Measurements from ENCODE around the gene AIRE. TPM values are rescaled to one million over a fixed set of nuclear protein-coding genes. Genes with fewer than 3 reads are reported as not detected.

Gene AIRE
- total and polyA plus RNA-seq, 2 donors (not counting 1 experiment from before 2014, with no cell fraction given): not detected

GRCh38 chr21:44306936-44307704 is 21.4 kb downstream of the AIRE start:
- Histone ChIP-seq H3K4me3 (replicated peaks in 1 of 4; ENCODE audit: control extremely low read depth in 1 of 4, insufficient read depth in 1 of 4, low read depth in 3 of 4, low read length in 4 of 4) (no peak overlapping the region), H3K27me3 (ENCODE audit: control insufficient read depth, insufficient read depth, low read length) (no peaks in the 10 kb centered on the region), H3K79me2 (ENCODE audit: control insufficient read depth, insufficient read depth, low read length) (peaks cover 15% of the 10 kb centered on the region), H3K4me1 (ENCODE audit: control insufficient read depth, extremely low read depth, insufficient read depth, low read length) (no peaks in the 10 kb centered on the region), H3K9ac (ENCODE audit: insufficient read depth, low read length) (no peak overlapping the region), H3K36me3 (ENCODE audit: control insufficient read depth, insufficient read depth, low read length) (peaks cover 7% of the 10 kb centered on the region), H4K20me1 (ENCODE audit: control insufficient read depth, extremely low read depth, insufficient read depth, low read length) (no peaks in the 10 kb centered on the region), H2AFZ (ENCODE audit: low read length) (no peak overlapping the region), H3K9me3 (ENCODE audit: control insufficient read depth, insufficient read depth, low read depth, low read length) (no peaks in the 10 kb centered on the region), H3K4me2 (ENCODE audit: extremely low read depth, insufficient read depth, low read length) (no peak overlapping the region), H3K27ac (ENCODE audit: insufficient read depth, low read length) (no peak overlapping the region)
- peak in 1 of 2 donors; percentile 46 for DNase-seq (ENCODE audit: low read depth in 2 of 2)
- TF ChIP-seq CTCF (conservative IDR thresholded peaks at IDR 0.05 in 1 of 2, IDR thresholded peaks at IDR 0.05 in 1 of 2; ENCODE audit: low read depth in 1 of 2, low read length in 2 of 2): no peak
- TF ChIP-seq EZH2 (IDR thresholded peaks at IDR 0.05; ENCODE audit: low read length, missing control alignments): no peak

GRCh38 chr21:44310628-44311507 is 25.2 kb downstream of the AIRE start:
- no peak overlapping the region for H2AFZ ChIP-seq (ENCODE audit: low read length)
- H3K4me1 ChIP-seq (ENCODE audit: control insufficient read depth, extremely low read depth, insufficient read depth, low read length): no peaks in the 10 kb centered on the region
- H3K9me3 ChIP-seq (ENCODE audit: control insufficient read depth, insufficient read depth, low read depth, low read length): no peaks in the 10 kb centered on the region
- H3K27ac ChIP-seq (ENCODE audit: insufficient read depth, low read length): no peak overlapping the region
- H3K4me2 ChIP-seq (ENCODE audit: extremely low read depth, insufficient read depth, low read length): no peak overlapping the region
- no peaks in the 10 kb centered on the region for H3K27me3 ChIP-seq (ENCODE audit: control insufficient read depth, insufficient read depth, low read length)
- DNase-seq (ENCODE audit: low read depth in 2 of 2): no peak
- no peaks in the 10 kb centered on the region for H4K20me1 ChIP-seq (ENCODE audit: control insufficient read depth, extremely low read depth, insufficient read depth, low read length)
- TF ChIP-seq EZH2 (IDR thresholded peaks at IDR 0.05; ENCODE audit: low read length, missing control alignments) (no peak), CTCF (conservative IDR thresholded peaks at IDR 0.05 in 1 of 2, IDR thresholded peaks at IDR 0.05 in 1 of 2; ENCODE audit: low read depth in 1 of 2, low read length in 2 of 2) (no peak)
- no peaks in the 10 kb centered on the region for H3K79me2 ChIP-seq (ENCODE audit: control insufficient read depth, insufficient read depth, low read length)
- no peak overlapping the region for H3K9ac ChIP-seq (ENCODE audit: insufficient read depth, low read length)
- peaks cover 12% of the 10 kb centered on the region for H3K36me3 ChIP-seq (ENCODE audit: control insufficient read depth, insufficient read depth, low read length)
- no peak overlapping the region for H3K4me3 ChIP-seq (replicated peaks in 1 of 4; ENCODE audit: control extremely low read depth in 1 of 4, insufficient read depth in 1 of 4, low read depth in 3 of 4, low read length in 4 of 4)

- no peak for DNase-seq (ENCODE audit: low read depth in 2 of 2)
- Histone ChIP-seq H3K27ac (ENCODE audit: insufficient read depth, low read length) (no peak overlapping the region), H3K4me3 (replicated peaks in 1 of 4; ENCODE audit: control extremely low read depth in 1 of 4, insufficient read depth in 1 of 4, low read depth in 3 of 4, low read length in 4 of 4) (no peak overlapping the region), H3K9ac (ENCODE audit: insufficient read depth, low read length) (no peak overlapping the region), H3K36me3 (ENCODE audit: control insufficient read depth, insufficient read depth, low read length) (peaks cover 20% of the 10 kb centered on the region), H3K4me2 (ENCODE audit: extremely low read depth, insufficient read depth, low read length) (no peak overlapping the region), H3K4me1 (ENCODE audit: control insufficient read depth, extremely low read depth, insufficient read depth, low read length) (no peaks in the 10 kb centered on the region), H3K9me3 (ENCODE audit: control insufficient read depth, insufficient read depth, low read depth, low read length) (no peaks in the 10 kb centered on the region), H4K20me1 (ENCODE audit: control insufficient read depth, extremely low read depth, insufficient read depth, low read length) (no peaks in the 10 kb centered on the region), H3K79me2 (ENCODE audit: control insufficient read depth, insufficient read depth, low read length) (no peaks in the 10 kb centered on the region), H2AFZ (ENCODE audit: low read length) (no peak overlapping the region), H3K27me3 (ENCODE audit: control insufficient read depth, insufficient read depth, low read length) (no peaks in the 10 kb centered on the region)
- no peak for TF ChIP-seq CTCF (conservative IDR thresholded peaks at IDR 0.05 in 1 of 2, IDR thresholded peaks at IDR 0.05 in 1 of 2; ENCODE audit: low read depth in 1 of 2, low read length in 2 of 2)
- no peak for TF ChIP-seq EZH2 (IDR thresholded peaks at IDR 0.05; ENCODE audit: low read length, missing control alignments)
Measured at GRCh38 chr21:44312089-44312488, 26.4 kb downstream of the AIRE start.

Data from fibroblast of lung (primary cell).